ENCODE measurements around the gene HCN1. TPM values are rescaled to one million over a fixed set of nuclear protein-coding genes. Genes with fewer than 3 reads are reported as not detected.

HCN1 gene
- total RNA-seq, 4 donors from 2014 or later, result 0.13 TPM; not detected in 3

DNA sequence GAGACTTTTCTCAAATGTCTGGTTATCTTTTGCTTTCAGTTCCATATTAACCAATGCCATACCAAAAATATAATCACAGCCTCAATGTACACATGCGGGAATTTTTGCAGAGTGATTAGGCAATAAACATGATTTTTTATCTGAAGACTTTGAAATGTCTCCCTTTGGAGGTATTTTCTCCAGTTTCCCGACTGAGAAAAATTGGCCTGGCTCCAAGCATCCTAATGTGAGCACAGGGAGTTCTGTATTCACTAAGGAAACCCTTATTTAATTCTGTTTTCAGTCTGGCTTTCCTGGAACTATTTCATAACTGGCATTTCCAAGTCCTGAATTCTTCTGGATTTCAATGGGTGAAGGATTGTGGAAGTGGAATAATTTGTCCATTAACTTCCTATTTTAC is 8.5 kb downstream of the HCN1 start:
- H3K4me1 ChIP-seq, result no peaks in the 10 kb centered on the region
- H3K9me3 ChIP-seq, result no peaks in the 10 kb centered on the region
- TF ChIP-seq, protein P1, sequence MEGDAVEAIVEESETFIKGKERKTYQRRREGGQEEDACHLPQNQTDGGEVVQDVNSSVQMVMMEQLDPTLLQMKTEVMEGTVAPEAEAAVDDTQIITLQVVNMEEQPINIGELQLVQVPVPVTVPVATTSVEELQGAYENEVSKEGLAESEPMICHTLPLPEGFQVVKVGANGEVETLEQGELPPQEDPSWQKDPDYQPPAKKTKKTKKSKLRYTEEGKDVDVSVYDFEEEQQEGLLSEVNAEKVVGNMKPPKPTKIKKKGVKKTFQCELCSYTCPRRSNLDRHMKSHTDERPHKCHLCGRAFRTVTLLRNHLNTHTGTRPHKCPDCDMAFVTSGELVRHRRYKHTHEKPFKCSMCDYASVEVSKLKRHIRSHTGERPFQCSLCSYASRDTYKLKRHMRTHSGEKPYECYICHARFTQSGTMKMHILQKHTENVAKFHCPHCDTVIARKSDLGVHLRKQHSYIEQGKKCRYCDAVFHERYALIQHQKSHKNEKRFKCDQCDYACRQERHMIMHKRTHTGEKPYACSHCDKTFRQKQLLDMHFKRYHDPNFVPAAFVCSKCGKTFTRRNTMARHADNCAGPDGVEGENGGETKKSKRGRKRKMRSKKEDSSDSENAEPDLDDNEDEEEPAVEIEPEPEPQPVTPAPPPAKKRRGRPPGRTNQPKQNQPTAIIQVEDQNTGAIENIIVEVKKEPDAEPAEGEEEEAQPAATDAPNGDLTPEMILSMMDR (IDR thresholded peaks at IDR 0.05), result no peak
- TF ChIP-seq POLR2AphosphoS5 (IDR thresholded peaks at IDR 0.05) (no peak), POLR2A (IDR thresholded peaks at IDR 0.05) (no peak), EP300 (IDR thresholded peaks at IDR 0.05) (no peak)
- 38% methylated on average over 2 of the region's 2 CpGs for WGBS
- no peak overlapping the region for H3K27ac ChIP-seq
- peaks cover 4% of the 10 kb centered on the region for H3K27me3 ChIP-seq
- no peak overlapping the region for H3K4me3 ChIP-seq
- no peaks in the 10 kb centered on the region for H3K36me3 ChIP-seq
- no peak for DNase-seq (ENCODE audit: low spot score in 2 of 2)

DNA sequence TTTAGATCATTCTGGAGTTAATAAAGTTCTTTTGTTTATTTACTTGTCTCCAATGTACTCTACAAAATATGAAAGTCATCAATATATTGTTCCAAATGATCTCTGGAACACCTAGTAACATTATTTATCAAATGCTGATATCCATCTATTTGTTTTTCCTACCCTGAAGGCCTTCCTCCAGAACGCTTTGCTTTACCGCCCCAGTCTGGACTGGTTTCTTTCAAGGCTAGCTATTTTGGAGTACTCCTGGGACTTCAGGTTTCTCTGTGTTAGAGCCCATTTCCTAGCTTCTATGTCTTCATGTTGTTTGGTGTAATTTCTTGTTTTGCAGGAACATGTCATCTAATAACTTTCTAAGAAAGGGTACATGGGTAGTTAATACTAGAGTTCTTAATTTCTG is 9.6 kb downstream of the HCN1 start:
- no peak overlapping the region for H3K27ac ChIP-seq

DNA sequence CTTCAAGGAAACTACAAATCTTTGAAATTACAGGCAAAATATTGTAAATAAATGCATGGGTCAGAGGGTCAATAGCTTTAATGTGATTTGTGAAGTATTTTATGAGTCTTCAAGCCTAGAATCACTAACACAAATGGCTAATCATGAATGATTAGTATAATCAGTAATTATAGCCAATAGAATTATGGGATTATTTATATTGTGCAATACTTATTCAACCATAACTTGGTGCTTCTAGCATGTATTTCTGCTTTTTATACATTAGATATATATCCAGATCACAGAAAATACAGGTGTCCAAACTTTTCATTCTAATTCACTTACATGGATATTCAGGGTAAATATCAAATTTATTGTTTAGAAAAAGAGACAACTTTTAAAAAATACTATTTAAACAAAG is 12.1 kb downstream of the HCN1 start:
- no peaks in the 10 kb centered on the region for H3K36me3 ChIP-seq
- no peak for DNase-seq (ENCODE audit: low spot score in 2 of 2)
- H3K27ac ChIP-seq, result no peak overlapping the region

More for the DNA sequence above, 9.6 kb downstream of the HCN1 start:
- Histone ChIP-seq H3K4me1 (no peaks in the 10 kb centered on the region), H3K27me3 (no peaks in the 10 kb centered on the region), H3K36me3 (no peaks in the 10 kb centered on the region), H3K9me3 (no peaks in the 10 kb centered on the region), H3K4me3 (no peak overlapping the region)
- 77% methylated on average over 2 of the region's 2 CpGs for WGBS
- TF ChIP-seq POLR2A (IDR thresholded peaks at IDR 0.05), result no peak
- TF ChIP-seq, protein P1 (IDR thresholded peaks at IDR 0.05), result no peak
- no peak for TF ChIP-seq POLR2AphosphoS5 (IDR thresholded peaks at IDR 0.05)
- no peak for DNase-seq (ENCODE audit: low spot score in 2 of 2)

DNA sequence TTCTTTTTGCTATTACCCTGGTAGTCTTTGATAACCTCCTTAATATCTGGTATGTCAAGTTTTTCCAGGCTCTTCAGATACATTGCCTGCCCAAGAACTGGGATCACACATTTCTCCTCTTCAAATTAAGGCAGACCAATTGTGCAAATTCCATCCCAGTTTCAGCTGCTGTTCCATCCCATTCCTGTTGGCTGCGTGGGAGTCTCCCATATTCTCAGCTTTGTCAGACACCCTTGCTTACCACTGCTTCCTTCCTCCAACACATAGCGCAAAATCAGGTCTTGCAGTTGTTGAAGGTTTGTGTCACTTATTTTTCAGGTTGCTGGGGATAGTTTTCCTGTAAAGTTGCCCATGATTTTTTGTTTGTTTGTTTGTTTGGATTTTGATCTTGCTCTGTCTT is 15.2 kb downstream of the HCN1 start:
- H3K27me3 ChIP-seq, result no peaks in the 10 kb centered on the region
- H3K27ac ChIP-seq, result no peak overlapping the region
- H3K4me1 ChIP-seq, result no peaks in the 10 kb centered on the region
- H3K36me3 ChIP-seq, result no peaks in the 10 kb centered on the region
- H3K4me3 ChIP-seq, result no peak overlapping the region
- H3K9me3 ChIP-seq, result no peaks in the 10 kb centered on the region
- no peak for TF ChIP-seq POLR2A (IDR thresholded peaks at IDR 0.05)
- TF ChIP-seq, protein P1 (IDR thresholded peaks at IDR 0.05), result no peak
- no peak for TF ChIP-seq EP300 (IDR thresholded peaks at IDR 0.05)
- no peak for TF ChIP-seq POLR2AphosphoS5 (IDR thresholded peaks at IDR 0.05)
- 81% methylated on average over 2 of the region's 2 CpGs for WGBS
- no peak for DNase-seq (ENCODE audit: low spot score in 2 of 2)

More for the DNA sequence above, 12.1 kb downstream of the HCN1 start:
- Histone ChIP-seq H3K9me3 (no peaks in the 10 kb centered on the region), H3K4me3 (no peak overlapping the region), H3K27me3 (no peaks in the 10 kb centered on the region), H3K4me1 (no peaks in the 10 kb centered on the region)
- no peak for TF ChIP-seq POLR2AphosphoS5 (IDR thresholded peaks at IDR 0.05)
- TF ChIP-seq, protein P1 (IDR thresholded peaks at IDR 0.05), result no peak
- no peak for TF ChIP-seq EP300 (IDR thresholded peaks at IDR 0.05)
- no peak for TF ChIP-seq POLR2A (IDR thresholded peaks at IDR 0.05)

DNA sequence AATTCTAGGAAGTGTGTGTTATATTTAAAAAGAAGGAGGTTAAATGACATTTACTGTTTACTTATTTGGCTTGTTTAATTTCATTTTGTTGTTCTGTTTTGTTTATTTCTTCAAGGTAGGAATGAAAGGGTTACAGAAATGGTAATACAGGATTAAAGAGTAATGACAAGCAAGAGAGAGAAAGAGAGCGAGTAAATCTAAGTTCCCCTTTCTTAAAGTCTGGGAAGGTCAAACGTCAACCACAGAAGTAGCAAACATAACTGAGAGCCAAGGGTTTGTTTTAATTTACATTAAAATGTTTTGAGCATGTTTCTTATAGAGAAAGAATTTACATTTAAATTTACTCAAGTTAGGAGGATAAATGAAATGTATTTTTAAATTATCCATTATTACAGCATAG is 18.7 kb downstream of the HCN1 start:
- Histone ChIP-seq H3K9me3 (no peaks in the 10 kb centered on the region), H3K27me3 (no peaks in the 10 kb centered on the region), H3K36me3 (no peaks in the 10 kb centered on the region), H3K4me1 (no peaks in the 10 kb centered on the region), H3K4me3 (no peak overlapping the region), H3K27ac (no peak overlapping the region)
- TF ChIP-seq, protein P1 (IDR thresholded peaks at IDR 0.05), result no peak
- TF ChIP-seq POLR2A (IDR thresholded peaks at IDR 0.05), result no peak
- no peak for DNase-seq (ENCODE audit: low spot score in 2 of 2)
- 30% methylated on average over 2 of the region's 2 CpGs for WGBS

Measured in suprapubic skin (tissue), 4 donors.